ENCODE results near the gene SFTA2. TPM values are rescaled to one million over a fixed set of nuclear protein-coding genes. Genes with fewer than 3 reads are reported as not detected.

SFTA2 gene
- total and polyA plus RNA-seq, 2 of the 8 experiments (the other 6 are each of a cell fraction or from before 2014, with no cell fraction given) = not detected

- Histone ChIP-seq H3K27me3 (replicated peaks in 1 of 4; ENCODE audit: control insufficient read depth in 3 of 4, extremely low read depth in 1 of 4, insufficient read depth in 3 of 4, low read length in 3 of 4) (no peaks in the 10 kb centered on the region), H3K27ac (ENCODE audit: low read depth, low read length) (no peak overlapping the region), H3K4me3 (ENCODE audit: extremely low read depth in 1 of 4, insufficient read depth in 2 of 4, low read depth in 3 of 4, low read length in 4 of 4) (no peak overlapping the region), H2BK120ac (replicated peaks; ENCODE audit: low read depth, low read length) (no peak overlapping the region), H2AK5ac (ENCODE audit: low read depth, low read length) (no peak overlapping the region), H3K4me2 (ENCODE audit: insufficient read depth in 1 of 2, low read depth in 2 of 2, low read length in 2 of 2) (no peak overlapping the region), H3K4ac (replicated peaks; ENCODE audit: insufficient read length, low read depth, low read length) (no peak overlapping the region), H3K4me1 (replicated peaks in 1 of 4; ENCODE audit: control insufficient read depth in 3 of 4, insufficient read depth in 4 of 4, low read length in 3 of 4) (0 out of 7 replicates have a peak, but pooled peaks cover 0 to 3% (median 0%) of the 10 kb centered on the region in 4 experiments), H4K8ac (ENCODE audit: extremely low read depth, insufficient read depth, low read length) (no peak overlapping the region), H3K79me2 (ENCODE audit: control insufficient read depth in 1 of 2, insufficient read depth in 2 of 2, low read length in 2 of 2) (no peaks in the 10 kb centered on the region), H3K9me3 (ENCODE audit: insufficient read depth in 2 of 2, low read depth in 1 of 2, low read length in 1 of 2) (peaks cover 0 to 6% of the 10 kb centered on the region in 2 experiments; a peak in 2 of 4 replicates), H2AFZ (ENCODE audit: low read length) (no peak overlapping the region), H2BK5ac (ENCODE audit: low read depth, low read length) (no peak overlapping the region), H2BK12ac (ENCODE audit: low read depth, low read length) (no peak overlapping the region), H3K56ac (replicated peaks; ENCODE audit: insufficient read length, low read depth, low read length) (no peak overlapping the region), H3K79me1 (ENCODE audit: low read depth, low read length) (no peaks in the 10 kb centered on the region), H3K9ac (replicated peaks in 1 of 4; ENCODE audit: extremely low read depth in 1 of 4, low read depth in 3 of 4, low read length in 3 of 4) (no peak overlapping the region), H4K20me1 (replicated peaks in 1 of 2; ENCODE audit: control insufficient read depth in 1 of 2, insufficient read depth in 2 of 2, low read length in 2 of 2) (no peaks in the 10 kb centered on the region), H4K5ac (ENCODE audit: insufficient read length, low read depth, low read length) (no peak overlapping the region), H2BK20ac (ENCODE audit: low read length) (no peak overlapping the region), H3K18ac (ENCODE audit: extremely low read depth, low read length) (no peak overlapping the region), H4K91ac (replicated peaks; ENCODE audit: insufficient read length, low read length) (no peak overlapping the region), H2BK15ac (ENCODE audit: low read length) (no peak overlapping the region), H3K23ac (ENCODE audit: insufficient read length) (no peak overlapping the region), H3K14ac (ENCODE audit: insufficient read length) (no peak overlapping the region), H3K23me2 (ENCODE audit: low read depth, low read length) (0 out of 2 replicates have a peak, but pooled peaks cover 4% of the 10 kb centered on the region), H3K36me3 (ENCODE audit: control insufficient read depth in 2 of 4, insufficient read depth in 4 of 4, low read length in 3 of 4) (peaks cover 0 to 15% (median 9%) of the 10 kb centered on the region in 4 experiments; a peak in 5 of 8 replicates)
- 89% methylated on average over 4 of the region's 4 CpGs; no CpG with 5 or more reads in 1 of the 2 experiments for WGBS, 2 experiments (ENCODE audit: extremely low coverage in 1 of 2, insufficient coverage in 1 of 2, insufficient read length in 1 of 2, insufficient replicate concordance in 2 of 2, low coverage in 1 of 2, low lambda C conversion rate in 2 of 2, missing lambda C conversion rate in 1 of 2)
- FAIRE-seq (no peak), DNase-seq (ENCODE audit: low read depth in 1 of 2, low spot score in 2 of 2) (no peak)
- ChIA-PET CTCF (ENCODE audit: partially characterized antibody) (interaction anchor here (1.2 to 4.2 kb wide), 9 partner anchors 8 to 199 kb away, joined by 3 to 18 read pairs (median 6); no protein-coding TSS in a partner anchor), POLR2A (ENCODE audit: partially characterized antibody) (interaction anchor here (0.8 to 2.1 kb wide), 3 partner anchors 10 to 157 kb away, joined by 3 to 8 read pairs (median 3); partner anchors contain the start of gene MUCL3)
- TF ChIP-seq SUZ12 (IDR thresholded peaks at IDR 0.05; ENCODE audit: low read length) = no peak
- TF ChIP-seq POLR2AphosphoS5 (IDR thresholded peaks at IDR 0.05; ENCODE audit: low read depth, low read length) = no peak
- TF ChIP-seq JUND (IDR thresholded peaks at IDR 0.05; ENCODE audit: low read length) = no peak
- no peak for TF ChIP-seq BACH1 (IDR thresholded peaks at IDR 0.05; ENCODE audit: low read length)
- no peak for TF ChIP-seq TAF7 (optimal IDR thresholded peaks at IDR 0.05; ENCODE audit: borderline replicate concordance, low read depth, low read length)
- TF ChIP-seq SIRT6 (IDR thresholded peaks at IDR 0.05; ENCODE audit: low read length) = no peak
- TF ChIP-seq RBBP5 (IDR thresholded peaks at IDR 0.05; ENCODE audit: borderline replicate concordance, low read depth, low read length) = no peak
- no peak for TF ChIP-seq EP300 (IDR thresholded peaks at IDR 0.05; ENCODE audit: borderline replicate concordance in 1 of 2, low read depth in 2 of 2, low read length in 2 of 2)
- TF ChIP-seq CTBP2 (IDR thresholded peaks at IDR 0.05; ENCODE audit: borderline replicate concordance, insufficient read depth, insufficient read length, low read length) = no peak
- TF ChIP-seq ATF3 (IDR thresholded peaks at IDR 0.05; ENCODE audit: insufficient read depth, low read depth, low read length) = no peak
- TF ChIP-seq ASH2L (IDR thresholded peaks at IDR 0.05; ENCODE audit: low read length) = no peak
- no peak for TF ChIP-seq TEAD4 (IDR thresholded peaks at IDR 0.05; ENCODE audit: low read depth, low read length)
Measured at GRCh38 chr6:30930506-30930905, 1.5 kb downstream of the SFTA2 start.
